Activated CD4-positive, alpha-beta T cell treated with anti-CD3 and anti-CD28 coated beads for 36 hours (primary cell): Measurements from ENCODE around the gene ARHGEF9. TPM values are rescaled to one million over a fixed set of nuclear protein-coding genes. Genes with fewer than 3 reads are reported as not detected.

Experiments
- ATAC-seq: fragments of 200-7000 bp; cut with Tn5 transposase; one replicate; pipeline ENCODE4 v1.10.0; 2021; ENCODE audit warnings: mild to moderate bottlenecking, moderate library complexity
- CTCF ChIA-PET: fragments of 350-600 bp; sonication (Branson Sonifier 250); formaldehyde crosslinking; loops from one replicate; lab custom pipeline; 2021; ENCODE audit warnings: antibody characterized with exemption; lab: Charles Lee
- POLR2A ChIA-PET: fragments of 350-600 bp; sonication (Branson Sonifier 250); formaldehyde crosslinking; loops from one replicate; lab custom pipeline; 2021; ENCODE audit warnings: antibody characterized with exemption, inconsistent platforms; lab: Charles Lee
- DNase-seq: peaks from one replicate; pipeline ENCODE4 v3.0.0-alpha.2; 2020
- H3K27ac Mint-ChIP-seq: one replicate; pipeline ENCODE4 v1.8.0; 2021; ENCODE audit warnings: mixed read lengths
- H3K27me3 Mint-ChIP-seq: one replicate; pipeline ENCODE4 v1.8.0; 2021; ENCODE audit warnings: mixed read lengths
- H3K36me3 Mint-ChIP-seq: one replicate; pipeline ENCODE4 v1.8.0; 2021; ENCODE audit warnings: low read depth, mixed read lengths
- H3K4me1 Mint-ChIP-seq: one replicate; pipeline ENCODE4 v1.8.0; 2021; ENCODE audit warnings: mixed read lengths
- H3K4me3 Mint-ChIP-seq: one replicate; pipeline ENCODE4 v1.8.0; 2021; ENCODE audit warnings: mild to moderate bottlenecking, moderate library complexity, mixed read lengths
- H3K9me3 Mint-ChIP-seq: one replicate; pipeline ENCODE4 v1.8.0; 2021; ENCODE audit warnings: low read depth, mixed read lengths
- intact Hi-C, 2 experiments: fragments of 100-400 bp; cut with DNase I in 1 of 2; cut with micrococcal nuclease in 1 of 2; formaldehyde crosslinking; loops; one replicate each; pipeline versions ENCODE4 v1.14.2 to v1.15.1; 2022 to 2024; cut with DNase I, micrococcal nuclease
- total RNA-seq, 2 experiments: library from RNA; stranded (reverse); gene quantifications; one replicate each; pipeline ENCODE4 v1.2.3, GENCODE V29; 2021

Gene ARHGEF9
- total RNA-seq, 2 experiments from 2014 or later, result 16.0 to 22.0 TPM

DNA sequence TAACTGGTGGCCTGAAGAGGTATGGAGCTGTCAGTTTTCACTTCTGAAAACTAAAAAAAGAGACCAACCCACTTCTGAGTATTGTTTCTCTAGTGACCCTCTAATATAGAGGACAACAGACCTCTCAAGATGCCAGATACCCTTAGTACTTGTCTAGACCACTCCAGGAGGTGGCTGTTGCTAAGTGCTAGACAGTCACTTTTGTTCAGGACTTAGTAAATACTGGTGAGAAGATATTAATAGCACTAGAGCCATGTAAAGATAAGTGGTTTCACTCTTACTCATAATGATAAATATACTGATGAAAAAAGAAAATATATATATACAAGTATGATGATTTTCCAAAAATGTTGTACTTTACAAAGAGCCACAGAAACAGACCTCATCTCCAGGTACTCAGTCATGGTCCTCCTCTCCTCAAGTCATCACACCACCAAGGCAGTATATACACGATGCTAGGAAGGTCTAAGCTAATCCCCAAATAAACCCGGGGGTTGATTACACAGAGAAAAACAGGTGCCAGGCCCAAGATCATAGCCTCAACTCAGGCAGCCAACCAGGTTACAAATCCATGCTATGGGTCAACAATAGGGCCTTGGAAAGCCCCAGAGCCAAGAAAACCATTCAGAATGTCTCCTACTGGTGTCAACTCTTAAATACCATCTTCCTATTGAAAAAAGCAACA is 66.9 kb downstream of the ARHGEF9 start:
- H3K27me3 Mint-ChIP-seq, result no peaks in the 10 kb centered on the region
- H3K4me1 Mint-ChIP-seq, result no peaks in the 10 kb centered on the region
- POLR2A ChIA-PET, result no interaction called here
- no peak overlapping the region for H3K4me3 Mint-ChIP-seq
- CTCF ChIA-PET, result no interaction called here
- no peaks in the 10 kb centered on the region for H3K9me3 Mint-ChIP-seq
- no peak overlapping the region for H3K27ac Mint-ChIP-seq
- ATAC-seq (no peak), DNase-seq (no peak)
- H3K36me3 Mint-ChIP-seq, result peaks cover 8% of the 10 kb centered on the region
- intact Hi-C loops, result no loop called here

DNA sequence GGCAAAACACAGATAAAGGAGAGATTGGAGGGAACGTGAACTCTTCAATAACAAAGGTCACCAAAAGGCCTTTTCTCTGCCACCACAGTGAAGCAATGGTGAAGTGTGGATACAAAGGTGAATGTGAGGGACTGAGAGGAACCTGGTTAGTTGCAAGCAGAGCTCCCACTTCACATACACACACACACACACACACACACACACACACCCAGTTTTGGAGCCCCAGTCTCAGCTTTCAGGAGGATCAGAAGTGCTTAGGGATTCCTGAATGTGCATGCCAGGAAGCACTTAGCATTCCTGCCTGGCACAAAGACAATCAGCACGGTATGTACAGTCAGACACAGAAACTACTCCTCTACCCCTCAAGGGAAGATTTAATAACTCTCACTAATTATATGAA is 71.5 kb downstream of the ARHGEF9 start:
- Mint-ChIP-seq H3K9me3 (no peaks in the 10 kb centered on the region), H3K27me3 (no peaks in the 10 kb centered on the region), H3K27ac (no peak overlapping the region), H3K36me3 (peaks cover 18% of the 10 kb centered on the region), H3K4me1 (no peaks in the 10 kb centered on the region), H3K4me3 (no peak overlapping the region)
- ATAC-seq, result no peak
- POLR2A ChIA-PET, result no interaction called here
- no peak for DNase-seq
- CTCF ChIA-PET, result interaction anchor here (0.7 kb wide), 1 partner anchor 27 kb away, joined by 3 read pairs; no protein-coding TSS in a partner anchor
- intact Hi-C loops, result no loop called here

DNA sequence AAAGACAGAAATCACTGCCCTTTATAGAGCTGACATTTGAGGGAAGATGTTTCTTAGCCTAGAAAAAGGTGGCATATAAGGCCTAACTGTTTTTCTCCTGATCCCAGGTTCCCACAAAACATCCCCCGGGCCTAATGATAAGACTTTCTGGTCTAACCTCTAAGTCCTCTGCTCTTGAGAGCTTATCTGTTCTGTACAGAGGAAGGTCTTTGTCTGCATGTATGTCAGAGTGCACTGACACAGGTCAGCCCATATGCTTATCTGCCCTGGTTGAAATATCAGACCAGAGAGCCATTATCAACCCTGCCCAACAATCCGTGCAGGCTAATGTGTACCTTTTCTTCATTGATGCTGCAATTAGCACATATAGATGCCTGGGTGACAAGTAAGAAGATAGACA is 76.2 kb downstream of the ARHGEF9 start:
- DNase-seq (no peak), ATAC-seq (no peak)
- H3K9me3 Mint-ChIP-seq, result no peaks in the 10 kb centered on the region
- no peak overlapping the region for H3K4me3 Mint-ChIP-seq
- POLR2A ChIA-PET, result no interaction called here
- intact Hi-C loops, result no loop called here
- H3K27me3 Mint-ChIP-seq, result no peaks in the 10 kb centered on the region
- CTCF ChIA-PET, result no interaction called here
- H3K27ac Mint-ChIP-seq, result no peak overlapping the region
- peaks cover 36% of the 10 kb centered on the region for H3K36me3 Mint-ChIP-seq
- H3K4me1 Mint-ChIP-seq, result no peaks in the 10 kb centered on the region

DNA sequence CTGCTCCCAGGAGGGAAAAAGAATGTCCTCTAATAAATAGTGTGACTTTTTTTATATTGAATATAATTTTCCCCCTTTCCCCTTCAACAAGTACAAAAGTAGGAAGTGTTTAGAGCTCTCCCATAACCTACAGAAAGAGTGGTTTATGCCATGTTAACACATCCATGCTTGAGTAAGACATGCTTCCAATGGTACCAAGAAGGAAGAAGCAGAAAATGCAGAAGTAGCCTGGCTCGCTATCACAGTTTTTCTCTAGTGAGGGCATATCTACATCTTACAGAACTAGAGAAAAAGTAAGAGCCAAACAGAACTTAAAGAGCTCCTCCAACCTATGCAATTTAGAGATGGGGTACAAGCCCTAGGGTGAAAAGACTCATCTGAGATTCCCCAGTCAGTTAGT is 82.5 kb downstream of the ARHGEF9 start:
- POLR2A ChIA-PET, result no interaction called here
- H3K4me1 Mint-ChIP-seq, result no peaks in the 10 kb centered on the region
- H3K36me3 Mint-ChIP-seq, result peaks cover 44% of the 10 kb centered on the region
- intact Hi-C loops, result no loop called here
- H3K27me3 Mint-ChIP-seq, result no peaks in the 10 kb centered on the region
- ATAC-seq (no peak), DNase-seq (no peak)
- H3K27ac Mint-ChIP-seq, result no peak overlapping the region
- H3K9me3 Mint-ChIP-seq, result no peaks in the 10 kb centered on the region
- CTCF ChIA-PET, result no interaction called here
- H3K4me3 Mint-ChIP-seq, result no peak overlapping the region

DNA sequence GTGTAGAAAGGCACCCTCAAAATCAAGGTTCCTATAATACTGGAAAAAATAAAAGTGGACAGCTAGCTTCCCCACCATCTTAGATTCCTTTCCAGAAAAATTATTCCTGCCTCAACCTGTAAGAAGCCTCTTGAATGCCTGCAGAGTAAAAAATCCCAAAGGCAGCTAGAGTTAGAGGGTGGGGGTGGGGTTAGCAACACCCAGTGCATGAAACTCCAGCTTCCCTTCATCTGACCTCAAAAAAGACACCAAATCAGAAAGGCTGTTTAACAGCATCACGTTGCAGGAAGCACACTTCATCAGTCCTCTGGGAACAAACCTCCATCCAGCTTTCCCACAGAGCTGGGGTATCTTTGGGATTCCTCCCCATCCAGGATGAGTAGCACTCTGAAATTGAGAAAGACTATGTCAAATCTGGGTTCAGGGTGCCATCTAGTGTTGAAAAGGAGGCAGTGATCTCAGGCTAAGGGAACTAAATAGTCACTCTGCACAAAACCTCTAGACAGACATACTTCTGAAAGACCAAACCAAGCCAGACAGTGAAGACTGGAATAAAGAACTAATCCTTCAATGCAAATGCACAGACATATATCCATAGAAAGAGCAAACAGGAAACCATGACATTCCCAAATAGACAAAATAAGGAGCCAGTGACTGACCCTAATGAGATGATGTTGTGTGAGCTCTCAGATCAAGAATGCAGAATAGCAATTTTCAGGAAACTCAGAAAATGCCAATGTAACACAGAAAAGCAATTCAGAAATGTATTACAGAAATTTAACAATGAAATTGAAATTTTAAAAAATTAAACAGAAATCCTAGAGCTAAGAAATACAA is 97.9 kb downstream of the ARHGEF9 start:
- ChIA-PET CTCF (interaction anchor here (0.8 to 2.1 kb wide), 2 partner anchors 10 to 437 kb away, joined by 3 to 7 read pairs; no protein-coding TSS in a partner anchor), POLR2A (no interaction called here)
- intact Hi-C loops, result no loop called here
- Mint-ChIP-seq H3K4me3 (no peak overlapping the region), H3K4me1 (no peaks in the 10 kb centered on the region), H3K27ac (no peak overlapping the region), H3K27me3 (no peaks in the 10 kb centered on the region), H3K9me3 (peaks cover 5% of the 10 kb centered on the region), H3K36me3 (peaks cover 33% of the 10 kb centered on the region)
- peak; percentile 39 for ATAC-seq
- DNase-seq, result peak; percentile 12

DNA sequence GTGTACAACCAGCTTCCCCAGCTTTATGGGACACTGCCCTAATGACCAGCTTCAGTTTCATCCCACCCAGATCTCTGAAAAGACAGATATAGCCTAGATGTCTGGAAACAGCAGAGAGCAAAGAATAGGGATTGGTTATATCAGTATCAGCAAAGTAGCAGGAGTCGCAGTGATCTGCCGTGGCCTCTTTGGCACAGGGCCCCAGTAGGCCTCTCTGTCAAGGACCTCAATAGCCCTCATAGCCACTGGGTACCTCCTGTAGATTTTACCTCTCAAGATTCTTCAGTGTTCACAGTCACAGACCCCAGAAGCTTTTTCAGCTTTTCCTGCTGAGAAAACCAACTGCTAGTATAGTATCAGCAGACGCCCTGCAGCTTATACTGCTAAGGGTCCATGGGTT is 104.6 kb downstream of the ARHGEF9 start:
- peaks cover 13% of the 10 kb centered on the region for H3K36me3 Mint-ChIP-seq
- intact Hi-C loops, result no loop called here

DNA sequence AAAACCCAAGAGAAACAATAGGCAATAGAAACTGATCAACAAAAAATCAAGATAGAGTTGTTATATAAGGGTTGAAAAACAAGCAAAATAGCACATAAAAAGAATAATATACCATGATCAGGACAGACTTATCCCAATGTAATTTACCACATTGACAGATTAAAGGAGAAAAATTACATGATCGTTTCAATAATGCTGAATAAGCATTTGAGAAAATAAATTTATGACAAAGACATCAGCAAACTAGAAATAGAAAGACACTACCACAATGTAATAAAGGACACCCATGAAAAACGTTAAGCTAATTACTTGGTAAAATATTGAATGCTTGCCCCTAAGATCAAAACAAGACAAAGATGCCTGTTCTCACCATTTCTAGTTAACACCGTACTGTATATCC is 105.6 kb downstream of the ARHGEF9 start:
- no peak for ATAC-seq
- Mint-ChIP-seq H3K36me3 (peaks cover 17% of the 10 kb centered on the region), H3K9me3 (no peaks in the 10 kb centered on the region), H3K27me3 (no peaks in the 10 kb centered on the region), H3K4me3 (no peak overlapping the region), H3K27ac (no peak overlapping the region), H3K4me1 (no peaks in the 10 kb centered on the region)
- ChIA-PET CTCF (no interaction called here), POLR2A (no interaction called here)
- intact Hi-C loops, result no loop called here
- DNase-seq, result no peak

More for the DNA sequence above, 104.6 kb downstream of the ARHGEF9 start:
- ATAC-seq (no peak), DNase-seq (no peak)
- Mint-ChIP-seq H3K4me3 (no peak overlapping the region), H3K27ac (no peak overlapping the region), H3K4me1 (no peaks in the 10 kb centered on the region), H3K9me3 (no peaks in the 10 kb centered on the region), H3K27me3 (no peaks in the 10 kb centered on the region)
- POLR2A ChIA-PET, result no interaction called here
- CTCF ChIA-PET, result interaction anchor here (0.5 to 0.7 kb wide), 2 partner anchors 62 to 1655 kb away, joined by 3 read pairs; no protein-coding TSS in a partner anchor

DNA sequence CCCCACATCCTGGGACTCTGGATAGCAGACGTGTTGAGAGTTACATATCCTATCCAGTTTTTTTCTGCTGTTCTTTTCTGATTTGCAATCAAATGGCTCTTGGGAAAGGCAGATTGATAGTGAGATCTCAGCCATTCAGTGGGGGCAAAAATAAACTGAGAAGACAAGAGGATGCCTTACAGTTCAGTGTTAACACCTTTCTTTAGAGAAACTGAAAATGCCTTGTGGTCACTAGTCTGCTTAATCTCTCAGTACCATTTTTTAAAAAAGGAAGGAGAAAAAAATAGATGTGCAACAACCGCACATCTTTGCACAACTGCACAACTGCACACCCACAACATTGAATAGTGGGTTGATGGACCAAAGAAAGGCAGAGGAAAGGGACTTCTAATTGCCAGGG is 109.3 kb downstream of the ARHGEF9 start:
- no peaks in the 10 kb centered on the region for H3K9me3 Mint-ChIP-seq
- no peaks in the 10 kb centered on the region for H3K27me3 Mint-ChIP-seq
- H3K4me1 Mint-ChIP-seq, result no peaks in the 10 kb centered on the region
- H3K27ac Mint-ChIP-seq, result no peak overlapping the region
- DNase-seq (no peak), ATAC-seq (no peak)
- POLR2A ChIA-PET, result no interaction called here
- intact Hi-C loops, result no loop called here
- no peak overlapping the region for H3K4me3 Mint-ChIP-seq
- peaks cover 20% of the 10 kb centered on the region for H3K36me3 Mint-ChIP-seq
- CTCF ChIA-PET, result no interaction called here

DNA sequence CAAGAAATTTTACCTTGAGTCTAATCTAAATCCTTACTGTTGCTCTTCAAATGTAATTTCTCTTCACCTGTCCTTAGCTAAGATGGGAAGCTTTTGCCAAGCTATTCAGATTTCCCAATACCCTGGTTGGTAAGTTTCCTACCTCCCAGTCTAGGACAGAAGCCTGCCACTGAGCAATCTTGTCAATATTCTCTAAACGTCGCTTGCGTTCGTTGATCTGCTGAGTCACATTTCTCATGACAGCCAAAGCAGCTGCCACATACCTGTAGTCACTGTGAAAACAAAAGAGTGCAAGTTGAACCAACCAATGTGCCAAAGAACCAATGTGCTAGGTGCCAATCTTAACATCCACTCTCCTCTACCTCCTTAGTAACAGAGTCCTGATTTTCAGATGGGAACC is 111.1 kb downstream of the ARHGEF9 start:
- Mint-ChIP-seq H3K4me3 (no peak overlapping the region), H3K36me3 (peaks cover 25% of the 10 kb centered on the region), H3K27ac (no peak overlapping the region), H3K9me3 (no peaks in the 10 kb centered on the region), H3K4me1 (no peaks in the 10 kb centered on the region), H3K27me3 (no peaks in the 10 kb centered on the region)
- intact Hi-C loops, result no loop called here
- ATAC-seq (no peak), DNase-seq (no peak)
- CTCF ChIA-PET, result interaction anchor here (0.6 kb wide), 1 partner anchor 1519 kb away, joined by 4 read pairs; no protein-coding TSS in a partner anchor
- POLR2A ChIA-PET, result no interaction called here

DNA sequence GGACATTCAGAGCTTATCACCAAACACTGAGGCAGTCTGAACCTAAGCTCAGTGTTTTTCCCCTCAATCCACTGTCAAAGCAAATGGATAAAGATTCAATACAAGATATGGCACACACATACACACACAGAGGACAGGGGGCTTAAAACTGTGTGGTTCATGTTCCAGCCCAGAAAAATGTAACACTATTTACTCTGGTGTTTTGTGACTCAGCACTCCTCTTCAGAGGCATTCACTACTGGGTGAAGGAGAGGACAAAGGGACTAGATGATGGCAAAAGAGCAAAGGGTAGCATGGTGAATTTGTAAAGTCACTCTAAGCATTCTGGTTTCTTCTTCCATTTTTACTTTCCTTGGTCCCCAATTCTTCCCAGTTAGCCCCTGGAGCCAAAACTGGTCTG is 120.3 kb downstream of the ARHGEF9 start:
- no peak overlapping the region for H3K4me3 Mint-ChIP-seq
- H3K27ac Mint-ChIP-seq, result no peak overlapping the region
- H3K27me3 Mint-ChIP-seq, result no peaks in the 10 kb centered on the region
- no peak for DNase-seq
- no peaks in the 10 kb centered on the region for H3K9me3 Mint-ChIP-seq
- ATAC-seq, result no peak
- peaks cover 24% of the 10 kb centered on the region for H3K36me3 Mint-ChIP-seq
- H3K4me1 Mint-ChIP-seq, result no peaks in the 10 kb centered on the region
- ChIA-PET POLR2A (no interaction called here), CTCF (no interaction called here)
- intact Hi-C loops, result no loop called here

DNA sequence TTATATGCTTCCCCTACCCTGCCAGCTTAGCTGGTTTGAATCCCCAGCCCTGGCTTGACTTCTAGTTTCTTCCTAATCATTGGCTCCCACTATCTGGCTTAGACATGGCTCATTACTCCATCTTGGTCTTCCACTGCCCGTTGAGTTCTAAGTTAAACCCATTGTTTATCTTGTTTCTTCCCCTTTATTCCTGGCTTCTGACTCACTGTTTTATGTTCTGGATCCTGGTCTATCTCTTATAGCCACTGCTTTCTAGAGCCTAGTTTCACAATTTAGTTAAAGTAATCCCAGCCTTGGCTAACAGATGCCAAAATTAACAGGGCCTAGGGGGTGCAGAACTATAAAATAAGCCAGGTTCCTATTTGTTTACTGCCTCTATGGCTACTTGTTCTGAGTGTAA is 120.9 kb downstream of the ARHGEF9 start:
- Mint-ChIP-seq H3K27ac (no peak overlapping the region), H3K27me3 (no peaks in the 10 kb centered on the region), H3K4me1 (no peaks in the 10 kb centered on the region), H3K36me3 (peaks cover 21% of the 10 kb centered on the region), H3K4me3 (no peak overlapping the region), H3K9me3 (no peaks in the 10 kb centered on the region)
- intact Hi-C loops, result no loop called here
- CTCF ChIA-PET, result no interaction called here
- POLR2A ChIA-PET, result no interaction called here
- DNase-seq (no peak), ATAC-seq (no peak)

DNA sequence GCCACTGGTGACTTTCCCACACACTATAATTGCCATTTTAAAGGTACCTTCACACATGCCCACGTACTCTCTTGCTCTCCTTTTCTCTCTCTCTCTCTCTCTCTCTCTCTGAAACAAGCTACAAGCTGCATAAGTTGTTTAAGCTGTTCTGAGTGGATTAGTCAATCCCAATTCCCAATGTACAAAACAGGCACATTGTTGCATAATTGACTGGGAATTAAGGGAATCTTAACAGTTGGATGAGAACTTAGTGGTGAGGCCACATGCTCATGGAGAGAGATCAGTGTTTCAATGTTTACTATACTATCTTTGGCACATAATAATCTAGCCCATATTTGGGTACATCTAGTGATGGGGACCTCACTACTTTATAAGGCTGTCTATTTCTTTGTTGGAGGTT is 123.3 kb downstream of the ARHGEF9 start:
- H3K27me3 Mint-ChIP-seq, result no peaks in the 10 kb centered on the region
- POLR2A ChIA-PET, result no interaction called here
- intact Hi-C loops, result no loop called here

More for the DNA sequence above, 123.3 kb downstream of the ARHGEF9 start:
- Mint-ChIP-seq H3K9me3 (no peaks in the 10 kb centered on the region), H3K4me1 (no peaks in the 10 kb centered on the region), H3K36me3 (peaks cover 26% of the 10 kb centered on the region), H3K27ac (no peak overlapping the region), H3K4me3 (no peak overlapping the region)
- no peak for DNase-seq
- CTCF ChIA-PET, result no interaction called here
- ATAC-seq, result no peak
